GM18861 (cell line): ENCODE results near the gene MKI67.

ENCODE experiments used
- ATAC-seq: cut with Tn5 transposase; IDR thresholded peaks from one replicate; pipeline ENCODE4 v1.9.1; 2021; ENCODE audit not compliant: unreplicated experiment

MKI67 gene

DNA sequence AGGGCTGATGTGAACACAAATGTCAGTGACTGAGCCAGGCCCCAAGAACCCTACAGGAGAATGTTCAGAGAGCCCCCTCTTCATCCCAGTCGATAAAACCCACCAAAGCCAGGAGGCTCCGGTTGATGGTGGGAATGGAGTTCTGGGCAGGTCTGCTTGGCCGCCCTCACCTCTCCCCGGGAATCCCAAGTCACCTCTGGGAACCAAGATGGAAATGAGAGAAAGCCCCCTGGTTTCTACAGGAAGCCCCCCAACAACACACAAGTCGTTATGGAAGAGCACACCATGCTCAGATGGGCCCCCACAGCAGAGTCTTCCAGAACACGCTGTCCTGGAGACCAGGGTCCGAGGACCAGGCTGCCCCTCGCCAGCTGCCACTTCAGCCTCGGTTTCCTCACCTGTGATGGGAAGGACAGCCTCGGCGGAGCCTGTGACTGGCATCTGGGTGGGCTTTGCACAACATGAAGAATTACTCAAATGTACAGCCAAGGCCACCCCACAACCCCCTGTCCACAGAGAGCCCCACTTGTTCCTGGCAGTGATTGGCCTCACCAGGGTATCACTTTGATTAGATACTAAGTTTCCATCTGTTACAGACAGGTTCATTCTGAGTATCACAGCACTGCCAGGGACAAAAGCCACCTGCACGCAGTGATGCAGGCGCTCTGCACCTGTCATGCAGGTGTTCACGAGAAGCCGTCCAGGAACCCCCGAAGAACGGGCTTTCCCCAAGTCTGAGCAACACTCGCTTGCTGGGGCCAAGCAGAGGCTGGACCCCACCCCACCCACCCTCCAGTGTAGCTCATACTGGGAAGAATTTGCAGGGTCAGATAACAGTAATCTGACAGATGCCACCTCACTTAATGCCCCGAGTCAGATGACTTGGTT, 57.6 kb downstream of the MKI67 start:
- no peak for ATAC-seq

DNA sequence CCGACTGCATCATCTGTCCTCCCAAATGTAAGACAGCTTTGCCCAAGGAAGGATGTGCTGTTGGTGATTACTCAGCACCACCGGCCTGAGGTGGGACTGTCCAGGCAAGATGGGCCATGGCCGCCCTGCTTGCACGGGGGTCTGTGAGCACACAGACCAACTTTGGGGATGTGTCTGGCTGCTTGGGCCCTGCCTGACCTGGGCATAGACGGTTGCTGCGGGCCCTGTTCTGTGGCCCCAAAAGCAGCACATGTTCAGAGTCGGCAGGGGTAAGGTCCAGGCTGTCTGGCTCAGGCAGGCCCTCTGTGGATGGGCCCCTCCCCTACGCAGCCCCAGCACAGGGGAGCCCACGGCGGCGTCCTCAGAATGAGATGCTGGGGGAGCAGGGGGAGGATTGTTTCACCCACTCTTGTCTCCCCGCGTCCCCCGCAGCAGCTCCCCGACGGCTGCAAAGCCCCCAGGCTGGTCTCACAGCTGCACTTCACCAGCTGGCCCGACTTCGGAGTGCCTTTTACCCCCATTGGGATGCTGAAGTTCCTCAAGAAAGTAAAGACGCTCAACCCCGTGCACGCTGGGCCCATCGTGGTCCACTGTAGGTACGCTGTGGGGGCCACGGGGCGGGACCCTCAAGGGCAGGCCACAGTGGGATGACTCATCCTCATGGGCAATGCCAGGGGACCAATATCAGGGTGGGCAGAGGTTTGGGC, 58.4 kb downstream of the MKI67 start:
- no peak for ATAC-seq

DNA sequence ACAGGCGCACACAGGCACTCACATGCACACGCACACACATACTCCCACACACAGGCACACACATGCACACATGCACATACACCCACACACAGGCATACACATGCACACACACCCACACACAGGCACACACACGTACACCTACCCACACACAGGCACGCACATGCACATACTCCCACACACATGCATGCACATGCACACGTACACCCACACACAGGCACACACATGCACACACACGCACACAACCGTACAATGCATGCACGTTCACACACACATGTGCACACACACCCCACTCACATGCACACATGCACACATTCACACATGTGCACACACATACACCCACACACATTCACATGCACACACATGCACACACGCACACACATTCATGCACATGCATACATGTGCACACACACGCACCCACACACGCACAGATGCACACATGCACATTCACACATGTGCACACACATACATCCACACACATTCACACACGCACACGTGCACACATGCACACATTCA, 59.3 kb downstream of the MKI67 start:
- no peak for ATAC-seq

DNA sequence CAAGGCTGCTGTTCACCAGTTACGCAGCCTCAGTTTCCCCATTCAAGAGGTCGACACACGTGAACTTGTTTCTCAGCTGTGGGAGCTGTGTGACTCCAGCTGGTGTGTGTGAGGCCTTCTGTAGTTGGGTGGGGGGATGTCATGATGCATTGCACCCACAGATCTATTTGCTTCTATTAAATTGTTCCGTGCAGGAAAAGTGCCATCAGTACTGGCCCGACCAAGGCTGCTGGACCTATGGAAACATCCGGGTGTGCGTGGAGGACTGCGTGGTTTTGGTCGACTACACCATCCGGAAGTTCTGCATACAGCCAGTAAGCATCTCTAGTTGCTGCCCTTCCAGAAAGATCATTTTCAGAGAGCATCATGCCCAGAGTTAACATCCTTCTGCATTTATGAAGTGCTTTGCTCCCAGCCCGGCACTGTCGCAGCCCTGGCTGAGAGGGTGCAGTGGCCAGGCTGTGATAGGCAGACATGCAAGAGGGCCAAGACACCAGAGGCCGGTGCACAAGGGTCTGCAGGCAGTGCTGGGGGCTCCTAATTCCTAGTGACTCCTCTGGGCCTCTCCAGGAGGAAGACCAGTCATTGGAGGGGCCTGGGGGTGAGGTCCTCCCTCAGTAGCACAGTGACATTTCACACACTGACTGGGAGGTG, 60.2 kb downstream of the MKI67 start:
- no peak for ATAC-seq

DNA sequence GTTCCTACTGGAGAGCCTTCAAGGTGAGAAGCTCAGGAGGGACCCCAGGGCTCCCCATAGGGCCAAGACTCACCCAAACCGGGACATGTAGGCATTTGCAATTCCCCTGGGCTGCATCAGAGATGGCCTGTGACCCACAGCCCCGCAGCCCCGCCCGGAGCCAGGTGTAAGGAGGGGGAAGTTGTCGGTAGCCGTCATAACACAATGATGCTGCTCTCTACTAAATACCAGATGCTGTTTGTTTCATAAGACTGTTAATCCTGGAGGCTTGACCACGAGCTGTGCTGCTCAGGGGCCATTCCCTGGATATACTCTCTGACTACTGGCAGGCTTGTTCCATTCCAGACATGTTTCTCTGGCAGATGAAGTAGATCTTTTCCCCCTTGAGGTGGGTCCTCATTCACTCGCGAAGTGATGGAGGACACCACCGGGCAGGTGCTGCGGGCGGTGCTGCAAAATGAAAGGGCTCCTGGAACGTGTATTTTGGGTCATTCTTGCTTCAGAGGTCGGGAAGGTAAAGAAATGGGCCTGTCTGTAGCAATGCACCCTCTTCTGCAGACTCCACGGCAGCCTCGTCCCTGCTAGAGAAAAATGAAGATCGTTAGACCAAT, 61.1 kb downstream of the MKI67 start:
- no peak for ATAC-seq

DNA sequence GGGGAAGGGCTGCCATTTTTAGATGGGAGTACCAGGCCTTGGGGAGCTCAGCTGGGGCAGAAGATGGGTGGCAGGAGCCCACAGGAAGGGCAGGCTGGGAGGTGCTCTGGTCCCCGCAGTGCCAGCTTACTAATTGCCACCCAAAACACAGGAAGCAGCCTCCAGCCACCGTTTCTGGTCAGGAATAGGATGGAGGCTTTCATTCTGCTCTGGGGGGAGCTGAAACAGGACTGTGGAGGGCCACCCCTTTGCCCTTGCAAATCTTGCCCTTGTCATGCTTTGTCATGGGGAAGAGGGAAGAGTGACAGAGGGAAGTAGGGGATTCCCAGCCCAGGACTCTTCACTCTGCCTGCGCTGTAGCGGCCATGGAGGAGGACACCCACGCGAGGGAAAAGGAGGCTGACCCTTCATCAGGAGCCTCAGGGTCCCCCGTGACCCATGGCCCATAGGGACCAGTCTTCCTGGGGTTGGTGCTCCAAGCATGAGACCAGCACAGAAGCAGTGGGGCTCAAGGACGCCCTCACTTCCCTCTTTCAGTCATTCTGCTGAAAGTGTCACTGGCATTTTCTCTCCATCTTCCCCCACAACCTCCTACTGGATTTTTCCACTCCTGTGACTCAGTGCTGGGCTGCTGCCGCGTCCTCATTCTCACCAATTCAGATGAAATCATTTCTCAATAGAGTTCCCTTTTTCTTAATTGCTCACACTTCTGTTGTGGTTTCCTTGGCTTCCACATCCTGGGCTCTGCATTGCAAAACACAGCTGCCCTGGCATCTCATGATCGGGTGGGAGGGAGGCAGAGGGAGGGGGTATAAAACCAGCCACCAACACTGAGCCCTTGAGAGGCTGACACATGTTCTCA, 61.9 kb downstream of the MKI67 start:
- peak; percentile 49 for ATAC-seq

DNA sequence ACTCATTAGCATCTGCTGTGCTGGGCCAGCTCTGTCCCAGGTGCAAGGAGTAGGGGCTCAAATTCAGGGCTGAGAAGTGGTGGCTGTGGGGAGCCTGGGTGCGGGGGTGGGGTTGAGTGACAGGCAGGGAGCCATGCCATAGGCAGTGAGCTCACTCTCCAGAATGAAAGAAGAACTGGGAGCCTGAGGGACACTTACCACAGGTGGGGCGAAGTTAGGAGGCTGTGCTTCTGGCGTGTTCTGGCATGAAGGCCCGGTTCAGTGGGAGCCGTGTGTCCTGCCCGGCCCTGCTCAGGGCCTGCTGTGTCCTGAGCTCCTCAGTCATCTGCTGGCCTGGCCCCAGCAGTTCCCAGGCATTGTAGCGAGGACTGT, 62.5 kb downstream of the MKI67 start:
- ATAC-seq: no peak

DNA sequence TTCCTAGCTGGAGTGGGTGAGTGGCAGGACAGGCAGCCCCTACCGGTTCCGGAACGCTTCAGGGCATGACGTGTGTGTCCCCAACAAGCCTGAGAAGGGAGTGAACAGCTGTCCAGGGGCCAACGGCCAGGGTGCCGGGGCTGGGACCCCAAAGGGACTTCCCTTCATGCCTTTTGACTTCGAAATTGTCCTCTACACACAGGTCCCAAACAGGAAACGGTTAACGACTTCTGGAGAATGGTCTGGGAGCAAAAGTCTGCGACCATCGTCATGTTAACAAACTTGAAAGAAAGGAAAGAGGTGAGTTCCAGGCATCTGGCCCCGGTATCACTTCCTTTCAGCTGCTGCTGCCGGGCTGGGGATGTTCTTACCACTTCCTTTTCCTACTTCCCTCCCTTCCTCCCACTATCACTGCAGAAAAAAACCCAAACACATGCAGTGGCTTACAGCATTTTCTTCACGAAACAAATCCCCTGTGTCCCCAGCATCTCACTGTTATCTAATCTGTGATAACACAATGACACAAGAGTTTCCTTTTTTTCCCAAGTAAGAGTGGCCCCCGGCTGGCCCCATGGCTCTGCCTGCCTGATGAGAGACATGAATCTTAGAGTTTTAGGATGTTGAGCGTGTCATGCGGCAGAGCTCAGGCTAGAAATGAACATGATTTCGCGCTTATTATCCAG, 63.2 kb downstream of the MKI67 start:
- peak; percentile 34 for ATAC-seq

DNA sequence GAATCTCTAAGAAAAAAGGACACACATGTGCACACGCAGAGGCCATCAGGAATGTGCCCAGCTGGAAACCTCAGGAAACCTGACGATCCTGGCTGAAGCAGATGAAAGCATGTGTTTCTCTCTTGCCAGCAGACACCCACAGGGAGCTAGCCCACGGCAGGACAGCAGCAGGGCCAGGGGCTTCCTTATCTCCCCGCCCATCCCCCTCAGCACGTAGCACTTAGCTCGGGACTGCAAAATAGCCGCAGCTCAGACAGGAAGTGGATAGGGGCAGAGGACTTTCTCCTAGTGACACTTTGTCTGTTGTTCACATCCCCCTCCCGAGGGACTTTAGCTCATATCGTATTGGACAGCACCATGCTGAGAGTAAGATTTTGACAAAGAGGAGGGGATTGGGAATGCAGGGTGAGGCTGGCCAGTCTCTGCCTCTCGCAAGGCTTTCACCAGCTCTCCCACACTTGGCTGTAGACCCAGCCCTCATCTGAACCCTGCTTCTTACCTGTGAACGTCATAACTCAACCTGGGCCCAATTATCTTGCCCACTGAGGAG, 63.8 kb downstream of the MKI67 start:
- no peak for ATAC-seq

DNA sequence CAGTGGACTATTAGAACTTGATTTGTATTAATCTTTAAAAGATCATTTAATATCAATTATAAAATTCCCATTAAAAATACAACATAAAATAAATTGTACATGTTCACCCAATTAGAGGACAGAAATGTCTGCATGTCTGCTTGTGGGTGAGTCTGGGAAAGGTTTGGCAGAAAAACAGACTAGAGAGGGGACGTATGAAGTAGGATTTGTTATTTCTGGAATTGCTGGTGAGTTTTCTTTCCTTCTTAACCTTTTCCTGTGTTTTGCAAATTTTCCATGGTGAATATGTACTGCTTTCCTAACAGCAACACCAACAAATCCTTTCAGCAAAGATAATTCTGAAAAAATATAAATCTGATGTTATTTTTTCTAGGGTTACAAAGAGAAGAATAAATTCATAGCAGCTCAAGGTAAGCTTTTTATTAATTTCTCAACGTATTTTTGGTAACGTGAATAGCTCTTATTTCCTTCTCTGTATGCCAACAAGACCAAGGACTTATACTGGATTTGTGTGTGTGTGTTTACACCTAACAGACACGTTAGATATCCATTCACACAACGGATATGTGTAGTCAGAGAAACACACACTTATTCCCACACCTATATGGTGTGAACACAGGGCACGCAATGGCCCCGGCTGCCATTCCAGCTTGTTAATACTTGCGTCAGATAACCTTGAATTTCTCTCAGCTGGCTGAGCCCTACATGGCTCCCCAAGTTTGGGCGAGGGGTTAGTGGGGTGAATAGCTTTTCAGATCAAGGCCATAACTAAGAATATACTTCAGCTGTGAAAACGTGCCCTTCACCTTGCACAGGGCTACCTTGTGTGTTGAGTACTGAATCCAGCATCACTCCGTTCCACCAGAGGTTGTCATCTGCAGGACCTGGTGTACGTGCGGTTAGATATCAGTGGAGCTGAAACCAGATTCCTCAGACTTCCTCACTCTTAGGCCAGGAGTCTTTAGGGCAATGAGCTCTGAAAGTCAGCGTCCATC, 64.6 kb downstream of the MKI67 start:
- ATAC-seq: no peak

DNA sequence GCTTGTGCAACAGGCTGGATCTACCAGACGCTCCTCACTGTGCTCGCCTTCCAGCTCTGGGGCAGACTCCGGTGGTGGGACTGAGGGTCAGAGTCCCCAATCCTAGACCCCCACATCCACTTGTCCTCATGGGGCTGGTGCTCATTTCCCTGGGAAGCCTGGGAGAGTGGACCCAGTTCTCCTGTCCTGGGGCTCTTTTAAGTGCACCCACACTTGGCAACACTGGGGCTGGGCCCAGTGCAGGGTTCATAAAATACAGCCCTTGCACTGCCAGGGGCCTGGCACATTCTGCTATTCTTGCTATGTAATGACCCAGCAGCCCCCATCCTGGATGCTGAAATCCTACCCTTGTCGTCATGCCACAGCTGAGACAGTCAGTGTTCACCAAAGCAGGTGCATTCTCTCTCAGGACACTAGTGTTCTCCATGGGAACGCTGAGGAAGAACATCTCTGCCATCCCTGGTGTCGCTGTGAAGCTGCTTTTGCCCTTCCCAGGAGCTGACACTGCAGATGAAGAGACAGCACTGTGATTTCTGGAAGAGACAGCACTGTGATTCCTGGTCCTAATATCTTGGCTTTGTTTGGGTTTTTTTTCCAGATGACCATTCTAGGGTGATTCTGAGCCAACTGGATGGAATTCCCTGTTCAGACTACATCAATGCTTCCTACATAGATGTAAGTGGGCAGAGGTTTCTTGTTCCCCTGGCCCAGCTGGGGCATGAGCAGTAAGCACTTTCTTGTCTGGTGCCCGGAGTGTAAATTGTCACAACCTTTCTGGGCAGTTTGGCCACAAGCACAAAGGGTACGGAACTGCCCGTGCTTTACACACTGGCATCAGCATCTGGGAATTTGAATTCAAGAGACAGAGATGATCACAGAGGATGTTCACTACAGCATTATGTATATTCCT, 65.6 kb downstream of the MKI67 start:
- ATAC-seq: no peak

DNA sequence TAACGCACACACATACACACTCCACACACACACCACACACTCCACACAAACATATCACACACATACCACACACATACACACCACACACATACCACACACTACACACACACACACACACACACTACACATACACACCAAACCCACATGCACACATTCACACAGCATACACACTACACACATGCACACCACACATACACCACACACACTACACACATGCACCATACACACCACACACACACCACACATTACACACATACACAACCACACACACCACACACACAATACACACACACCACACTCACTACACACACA, 66.3 kb downstream of the MKI67 start:
- ATAC-seq: no peak

DNA sequence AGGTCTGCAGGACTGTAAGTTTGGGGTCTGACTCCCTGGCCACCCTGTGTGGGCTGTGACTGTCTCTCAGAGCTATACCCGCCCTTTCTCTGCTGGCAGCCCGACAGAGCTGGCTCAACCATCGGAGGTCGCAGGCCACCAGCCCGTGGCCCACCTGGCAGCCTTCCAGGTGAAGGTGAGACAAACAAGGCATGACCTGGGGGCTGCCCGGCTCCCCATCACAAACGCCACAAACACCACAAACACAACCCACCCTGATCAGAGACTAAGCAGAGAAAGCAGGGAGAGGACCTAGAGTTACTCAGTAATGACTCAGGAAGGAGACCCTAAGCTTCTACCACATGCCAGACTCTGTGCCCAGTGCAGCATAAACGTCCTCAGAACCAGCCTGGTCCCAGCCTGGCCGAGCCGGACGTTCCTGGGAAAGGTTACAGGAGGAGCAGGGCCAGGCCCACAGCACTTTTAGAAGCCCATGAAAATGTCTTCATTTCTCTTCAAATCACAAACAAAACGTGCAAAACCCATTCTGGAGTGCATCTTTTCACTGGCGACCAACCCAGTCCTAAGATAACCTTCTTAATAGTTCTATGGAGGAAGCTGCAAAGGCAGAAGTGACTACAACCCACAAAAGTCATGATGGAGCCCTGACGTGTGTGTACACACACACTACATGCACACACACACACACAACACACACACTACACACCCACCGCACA, 66.8 kb downstream of the MKI67 start:
- ATAC-seq: no peak

DNA sequence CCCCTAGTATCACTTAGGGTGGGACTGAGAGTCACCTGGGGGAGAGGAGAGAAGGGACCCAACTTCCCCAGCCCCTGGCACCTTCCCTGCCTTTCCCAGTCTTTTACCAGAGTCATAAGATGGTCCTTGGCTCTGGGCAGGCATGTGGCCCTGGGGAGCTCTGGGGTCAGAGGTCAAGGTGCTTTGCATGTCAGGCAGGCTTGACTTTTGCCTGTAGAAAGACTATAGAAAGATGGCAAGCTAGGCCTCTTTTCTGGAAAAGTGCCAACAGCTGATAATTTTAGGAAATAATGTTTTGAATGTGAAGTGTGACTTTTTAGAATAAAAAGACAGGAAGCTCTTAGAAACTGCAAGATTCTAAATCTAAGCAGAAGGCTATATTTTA, 67.5 kb downstream of the MKI67 start:
- no peak for ATAC-seq

DNA sequence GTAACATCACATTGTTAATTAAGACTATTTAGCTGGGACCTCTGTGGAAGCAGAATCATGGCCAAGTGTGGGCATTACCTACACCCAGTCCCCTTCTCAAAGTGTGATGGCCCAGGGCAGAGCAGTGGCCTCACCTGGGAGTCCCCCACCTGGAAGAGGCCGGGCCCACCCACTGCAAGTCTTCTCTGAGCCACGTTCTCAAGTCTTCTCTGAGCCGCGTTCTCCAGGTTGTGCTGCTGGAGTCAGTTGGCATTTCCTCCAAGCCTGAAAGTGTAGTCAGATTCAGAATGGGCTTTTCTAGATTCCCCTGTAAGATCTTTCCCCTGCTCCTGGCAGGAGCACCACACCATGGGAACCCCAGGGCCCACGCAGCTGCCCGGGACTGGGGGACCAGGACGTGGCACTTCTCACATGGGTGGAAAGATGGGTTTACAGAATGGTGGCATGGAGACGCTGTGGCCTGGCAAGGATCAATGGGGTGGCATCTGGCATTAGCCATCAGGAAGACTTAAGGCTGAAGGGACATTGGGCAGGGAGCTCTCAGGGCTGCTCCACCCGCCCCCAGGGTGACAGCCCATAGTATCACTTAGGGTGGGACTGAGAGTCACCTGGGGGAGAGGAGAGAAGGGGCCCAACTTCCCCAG, 68.0 kb downstream of the MKI67 start:
- ATAC-seq: no peak

DNA sequence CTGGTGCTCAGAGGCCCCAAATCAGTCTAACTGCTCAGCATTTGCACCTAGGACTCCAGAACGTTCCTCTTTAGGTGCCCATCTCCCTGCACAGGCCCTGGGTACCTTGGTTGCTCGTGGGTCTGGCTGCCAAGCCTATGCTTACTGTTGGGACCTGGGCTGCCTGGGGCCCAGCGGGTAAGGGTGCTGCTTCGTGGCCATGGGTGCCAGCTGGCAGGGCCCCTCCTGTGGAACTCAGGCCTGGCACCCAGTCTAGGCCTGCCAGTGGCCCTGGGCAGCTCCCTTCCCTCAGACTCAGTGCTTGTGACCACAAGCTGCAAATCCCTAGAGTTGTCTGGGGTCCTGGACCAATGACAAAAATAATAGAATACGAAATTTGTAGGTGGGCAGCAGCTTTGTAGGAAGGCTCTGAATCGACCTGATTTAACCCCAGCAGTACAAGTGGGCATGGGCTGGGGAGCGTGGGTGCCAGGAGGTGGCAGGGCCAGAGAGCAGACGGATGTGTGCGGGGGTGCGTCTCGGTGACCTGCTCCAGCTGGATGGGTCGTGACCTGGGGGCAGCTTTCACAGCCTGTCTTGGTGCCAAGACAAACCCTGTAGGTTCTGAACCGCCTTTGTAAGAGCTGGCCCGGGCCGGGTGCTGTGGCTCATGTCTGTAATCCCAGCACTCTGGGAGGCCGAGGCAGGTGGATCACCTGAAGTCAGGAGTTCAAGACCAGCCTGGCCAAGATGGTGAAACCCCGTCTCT, 69.7 kb downstream of the MKI67 start:
- ATAC-seq: no peak
